Stimulated activated CD4-positive, alpha-beta T cell treated with anti-CD3 and anti-CD28 coated beads, Interleukin-12 subunit alpha, Interleukin-12 subunit beta, amount 100 ng/mL, for 48 hours (primary cell): ENCODE results near the gene RACGAP1.

ENCODE experiments used
- DNase-seq, 3 donors: peaks; one replicate each; pipeline ENCODE4 v3.0.0-alpha.2; 2020; ENCODE audit warnings: low read depth in 2 of 3, low spot score in 1 of 3

Gene RACGAP1

GRCh38 chr12:50056639-50056976 lies 31.3 kb upstream of the RACGAP1 start:
- DNase-seq, result no peak

- peak; percentile 33 to 60 (median 45) for DNase-seq
Measured at GRCh38 chr12:50055831-50056638, 30.7 kb upstream of the RACGAP1 start.

GRCh38 chr12:50053583-50053982 lies 28.3 kb upstream of the RACGAP1 start:
- no peak for DNase-seq

- DNase-seq, result no peak
Measured at GRCh38 chr12:50052964-50053363, 27.7 kb upstream of the RACGAP1 start.

GRCh38 chr12:50052544-50052943 lies 27.2 kb upstream of the RACGAP1 start:
- no peak for DNase-seq

- DNase-seq, result no peak
Measured at GRCh38 chr12:50051101-50051806, 26.0 kb upstream of the RACGAP1 start.

- DNase-seq, result no peak
Measured at GRCh38 chr12:50050410-50051098, 25.3 kb upstream of the RACGAP1 start.

GRCh38 chr12:50050119-50050385 lies 24.8 kb upstream of the RACGAP1 start:
- no peak for DNase-seq

- no peak for DNase-seq
Measured at GRCh38 chr12:50049254-50050118, 24.2 kb upstream of the RACGAP1 start.

GRCh38 chr12:50047693-50048250 lies 22.5 kb upstream of the RACGAP1 start:
- DNase-seq, result no peak

- DNase-seq, result no peak
Measured at GRCh38 chr12:50043854-50044253, 18.6 kb upstream of the RACGAP1 start.

GRCh38 chr12:50043308-50043707 lies 18.0 kb upstream of the RACGAP1 start:
- DNase-seq, result no peak

GRCh38 chr12:50042693-50043092 lies 17.4 kb upstream of the RACGAP1 start:
- no peak for DNase-seq

GRCh38 chr12:50041962-50042361 lies 16.7 kb upstream of the RACGAP1 start:
- DNase-seq, result no peak

GRCh38 chr12:50041062-50041860 lies 16.0 kb upstream of the RACGAP1 start:
- no peak for DNase-seq

GRCh38 chr12:50040657-50041056 lies 15.4 kb upstream of the RACGAP1 start:
- no peak for DNase-seq

- DNase-seq, result peak; percentile 80 to 96 (median 86)
Measured at GRCh38 chr12:50039151-50039835, 14.0 kb upstream of the RACGAP1 start.

GRCh38 chr12:50038336-50038735 lies 13.0 kb upstream of the RACGAP1 start:
- DNase-seq, result no peak

- no peak for DNase-seq
Measured at GRCh38 chr12:50032854-50033581, 7.7 kb upstream of the RACGAP1 start.
